22Rv1 (cell line): ENCODE results near the gene FBXL4.

ENCODE experiments used
- CTCF ChIP-seq: fragments of 450-650 bp; IDR thresholded peaks from 2 replicates; pipeline ENCODE4 v1.5.1; 2017; ENCODE audit warnings: mild to moderate bottlenecking
- ZFX ChIP-seq: fragments of 450-650 bp; IDR thresholded peaks from 2 replicates; pipeline ENCODE4 v1.6.1; 2017; ENCODE audit warnings: antibody characterized with exemption, borderline replicate concordance

GRCh38 chr6:98967616-98968015, 19.9 kb upstream of the FBXL4 start:
- TF ChIP-seq CTCF (no peak), ZFX (no peak)
